ENCODE data around the gene SERPINA6.

GRCh38 chr14:94317259-94317658, 5.9 kb downstream of the SERPINA6 start:
- TF ChIP-seq CTCF (conservative IDR thresholded peaks at IDR 0.05 in 1 of 2, IDR thresholded peaks at IDR 0.05 in 1 of 2; ENCODE audit: low read depth in 1 of 2, low read length in 2 of 2), result no peak
- no peak for TF ChIP-seq EZH2 (IDR thresholded peaks at IDR 0.05; ENCODE audit: low read length, missing control alignments)
